Stimulated activated CD4-positive, alpha-beta T cell treated with anti-CD3 and anti-CD28 coated beads, Interleukin-1b, Interleukin-23, amount 100 ng/mL, for 4 hours (primary cell): ENCODE results near the gene ZBTB38.

ENCODE experiments used
- DNase-seq, 2 donors: peaks; one replicate each; pipeline ENCODE4 v3.0.0-alpha.2; 2020; ENCODE audit warnings: low read depth in 2 of 2

The ZBTB38 gene

DNA sequence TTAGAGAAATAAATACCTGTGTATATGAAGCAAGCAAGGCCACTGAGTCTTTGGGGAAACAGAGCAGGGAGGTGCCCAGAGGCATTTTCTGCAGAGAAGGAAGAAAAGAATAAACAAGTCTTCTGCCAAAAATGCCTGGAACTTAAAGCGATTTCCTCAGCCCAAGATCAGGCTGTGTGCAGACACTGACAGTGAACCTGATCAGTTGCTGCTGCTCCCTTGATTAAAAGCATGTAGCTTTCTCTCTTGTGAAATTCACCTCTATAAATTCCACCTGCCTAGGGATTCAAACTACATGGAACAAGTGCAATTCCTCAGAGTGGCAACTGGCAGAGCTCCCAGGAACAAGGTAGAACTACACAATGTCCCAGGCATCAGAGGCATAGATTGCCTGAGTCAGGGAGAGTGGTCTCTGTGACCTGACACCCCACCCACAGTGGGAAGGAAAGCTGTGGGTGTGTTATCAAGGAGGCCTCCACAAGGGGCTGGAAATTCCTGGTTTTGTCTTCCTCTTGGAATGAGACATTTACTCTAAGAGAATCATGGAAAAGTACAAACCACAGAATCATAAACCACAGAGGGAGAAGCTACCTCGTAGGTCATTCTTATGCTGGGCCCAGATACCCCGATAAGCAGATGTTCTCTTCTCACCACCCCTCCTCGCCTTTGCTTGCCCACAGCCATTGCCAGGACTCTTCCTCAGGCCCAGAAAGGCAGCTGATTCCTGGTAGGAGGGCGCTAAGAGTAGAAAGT lies 1.8 kb upstream of the ZBTB38 start:
- no peak for DNase-seq

DNA sequence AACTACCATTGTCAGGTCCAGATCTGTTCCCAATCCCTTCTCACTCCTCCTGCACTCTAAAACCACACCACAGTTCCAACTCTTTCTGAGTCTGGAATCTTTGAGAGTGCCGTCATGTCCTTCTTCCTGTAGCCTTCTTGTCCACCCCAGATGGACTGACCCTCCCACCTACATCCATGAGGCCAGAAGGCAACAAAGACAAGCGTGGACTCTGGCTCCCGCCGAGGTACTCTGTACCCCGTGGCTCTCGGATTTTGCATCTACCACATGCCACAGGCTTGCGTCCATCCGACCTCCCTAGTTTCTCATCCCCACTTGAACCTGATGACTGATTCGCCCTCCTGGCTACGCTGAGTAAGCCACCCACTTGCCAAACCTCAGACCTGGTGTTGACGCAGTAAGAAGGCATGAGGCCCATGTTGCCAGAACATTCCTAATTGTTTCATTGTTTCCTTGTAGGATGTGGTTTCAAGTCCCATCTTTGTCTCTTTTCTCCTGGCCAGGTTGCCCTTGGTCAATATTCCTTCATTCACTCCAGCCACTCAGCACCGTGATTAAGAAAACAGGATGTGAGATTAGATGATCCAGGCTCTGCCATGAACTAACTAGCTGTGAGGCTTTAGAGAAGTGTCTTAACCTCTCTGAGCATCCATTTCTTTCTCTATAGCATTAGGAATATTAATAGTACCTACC lies 1.1 kb upstream of the ZBTB38 start:
- DNase-seq, result no peak

DNA sequence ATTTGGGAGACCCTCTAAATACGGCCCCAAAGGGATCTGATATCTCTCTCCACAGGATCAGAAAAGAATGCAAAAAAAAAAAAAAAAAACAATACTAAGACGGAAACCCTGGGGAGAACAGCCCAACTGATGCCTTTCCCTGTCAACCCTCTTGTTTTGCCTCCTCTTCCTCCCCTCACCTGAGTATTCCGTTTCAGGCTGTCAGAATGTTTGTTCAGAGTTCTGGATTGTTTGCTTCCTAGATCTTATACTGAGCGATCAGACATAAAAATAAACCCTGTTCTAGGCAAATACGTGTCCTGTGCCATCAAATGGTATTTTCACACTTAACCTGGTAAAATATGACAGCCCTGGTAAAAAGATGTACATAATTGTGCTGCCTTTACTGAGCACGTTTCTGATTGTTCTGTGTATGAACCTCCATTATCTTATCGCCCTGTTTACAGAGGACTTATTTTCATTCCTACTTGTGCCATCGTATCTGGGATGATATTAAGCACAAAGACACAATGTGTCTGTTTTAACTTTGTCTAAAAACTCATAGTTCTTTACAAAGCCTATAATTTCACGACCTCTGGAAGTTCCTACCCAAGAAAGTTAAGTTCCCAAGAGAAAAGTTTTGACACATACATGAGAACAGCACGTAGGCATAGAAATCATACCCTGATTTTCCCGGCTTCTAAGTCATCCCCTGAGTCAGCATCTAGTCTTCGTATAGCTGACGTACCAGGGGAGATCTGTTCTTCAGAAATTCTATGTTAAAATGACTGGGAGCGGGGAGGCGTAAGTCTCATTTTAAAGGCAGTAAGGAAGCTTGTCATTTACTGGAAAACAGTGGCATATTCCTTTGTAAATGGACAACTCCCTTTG lies 856 bp downstream of the ZBTB38 start:
- no peak for DNase-seq

DNA sequence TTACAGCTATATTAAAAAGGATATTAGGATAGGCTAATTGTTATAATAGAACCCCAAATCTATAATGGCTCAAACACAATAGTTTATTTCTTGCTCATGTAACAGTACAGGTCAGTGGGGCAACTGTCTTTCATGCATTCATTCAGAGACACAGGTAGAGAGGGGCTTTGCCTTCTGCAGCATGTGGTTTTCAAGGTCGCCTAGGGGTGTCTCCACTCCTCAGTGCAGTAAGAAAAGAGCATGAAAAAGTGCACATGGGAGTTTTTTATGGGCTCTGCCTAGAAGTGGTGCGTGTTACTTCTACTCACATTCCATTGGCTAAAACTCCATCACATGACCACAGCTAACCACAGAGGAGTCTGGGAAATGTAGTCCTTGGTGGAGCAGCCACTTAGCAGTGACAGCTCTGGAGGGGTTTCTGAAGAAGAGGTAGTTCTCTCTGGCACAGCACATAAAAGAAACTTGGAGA lies 1.8 kb downstream of the ZBTB38 start:
- peak in 1 of 2 donors; percentile 37 for DNase-seq

- DNase-seq, result no peak
Measured at GRCh38 chr3:141371882-141372281, 3.6 kb downstream of the ZBTB38 start.

GRCh38 chr3:141372656-141373055 lies 4.4 kb downstream of the ZBTB38 start:
- DNase-seq, result no peak

DNA sequence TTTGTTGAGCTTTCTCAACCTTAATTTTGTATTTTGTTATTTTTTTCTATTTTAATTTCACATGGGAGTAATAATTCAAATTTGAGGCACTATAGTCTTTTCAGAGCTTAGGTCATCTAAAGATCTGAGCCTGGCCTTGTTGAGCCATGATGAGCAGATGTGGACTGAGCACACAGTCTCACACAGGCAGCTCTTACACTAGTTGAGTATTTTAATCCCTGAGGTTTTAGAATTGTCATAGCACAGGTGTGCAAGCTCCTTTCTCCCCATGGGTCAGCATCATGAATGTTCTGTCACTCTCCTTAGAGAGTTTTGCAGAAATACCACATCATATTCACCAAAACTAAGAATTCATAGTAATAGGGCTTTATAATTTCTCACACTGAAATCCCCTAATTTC lies 4.9 kb downstream of the ZBTB38 start:
- no peak for DNase-seq

DNA sequence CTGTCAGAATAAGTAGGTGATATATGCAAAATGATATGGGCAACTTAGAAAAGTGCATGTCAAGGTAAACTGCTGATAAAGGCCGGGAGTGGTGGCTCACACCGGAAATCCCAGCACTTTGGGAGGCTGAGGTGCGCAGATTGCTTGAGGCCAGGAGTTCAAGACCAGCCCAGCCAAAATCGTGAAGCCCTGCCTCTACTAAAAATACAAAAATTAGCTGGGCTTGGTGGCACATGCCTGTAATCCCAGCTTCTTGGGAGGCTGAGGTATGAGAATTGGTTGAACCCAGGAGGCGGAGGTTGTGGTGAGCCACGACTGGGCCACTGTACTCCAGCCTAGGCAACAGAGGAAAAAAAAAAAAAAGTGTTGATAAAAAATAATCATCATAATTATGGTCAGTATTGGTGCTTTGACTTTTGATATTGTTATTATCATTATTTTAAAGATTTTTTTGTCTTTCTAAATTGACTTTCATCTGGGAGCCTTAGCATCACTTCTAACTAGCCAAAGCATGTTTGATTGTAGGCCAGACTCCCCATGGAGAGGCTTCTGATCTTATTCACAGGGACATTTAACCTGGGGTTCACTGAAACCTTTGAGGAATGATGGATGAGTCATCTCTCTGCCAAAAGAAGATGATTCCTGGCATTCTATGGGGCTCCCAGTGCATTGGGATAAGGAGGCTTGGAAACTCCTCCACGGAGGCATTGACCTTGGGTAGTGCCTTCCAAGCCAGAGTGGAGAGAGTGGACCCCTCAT lies 5.6 kb downstream of the ZBTB38 start:
- DNase-seq, result no peak

GRCh38 chr3:141375381-141376301 lies 7.3 kb downstream of the ZBTB38 start:
- DNase-seq, result no peak

DNA sequence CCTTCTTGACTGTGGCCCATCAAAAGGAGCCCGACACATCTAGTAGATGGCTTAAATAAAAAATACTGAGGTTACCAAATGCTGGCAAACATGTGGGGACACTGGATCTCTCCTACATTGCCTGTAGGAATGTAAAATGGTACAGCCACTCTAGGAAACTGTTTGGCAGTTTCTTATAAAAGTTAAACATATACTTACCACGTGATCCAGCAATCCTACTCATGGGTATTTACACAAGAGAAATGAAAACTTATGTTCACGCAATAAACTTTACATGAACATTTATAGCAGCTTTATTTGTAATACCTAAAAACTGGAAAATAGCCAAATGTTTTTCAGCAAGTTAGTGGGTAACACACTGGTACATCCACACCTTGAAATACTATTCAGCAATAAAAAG lies 9.1 kb downstream of the ZBTB38 start:
- no peak for DNase-seq

- no peak for DNase-seq
Measured at GRCh38 chr3:141378556-141378955, 10.3 kb downstream of the ZBTB38 start.

GRCh38 chr3:141379250-141379966 lies 11.1 kb downstream of the ZBTB38 start:
- no peak for DNase-seq

GRCh38 chr3:141380279-141380678 lies 12.0 kb downstream of the ZBTB38 start:
- no peak for DNase-seq

DNA sequence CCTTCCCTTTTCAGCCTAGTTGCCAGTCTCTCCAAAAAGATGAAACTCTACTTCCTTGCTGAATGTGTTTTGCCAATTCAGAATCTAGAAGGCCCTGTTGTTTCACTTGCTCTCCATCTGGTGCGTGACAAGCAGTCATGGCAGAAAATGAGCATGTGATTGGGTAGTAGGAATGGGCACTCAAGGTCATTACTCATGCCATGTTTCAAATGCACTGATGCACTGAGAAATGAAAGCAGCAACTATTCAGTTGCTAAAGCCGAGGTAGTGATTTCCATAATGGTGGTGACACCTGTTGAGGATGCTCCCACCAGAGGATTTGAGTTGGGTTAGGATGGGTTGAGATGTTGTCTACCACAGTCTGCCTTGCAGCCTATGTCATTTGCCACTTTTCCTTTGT lies 12.7 kb downstream of the ZBTB38 start:
- no peak for DNase-seq

DNA sequence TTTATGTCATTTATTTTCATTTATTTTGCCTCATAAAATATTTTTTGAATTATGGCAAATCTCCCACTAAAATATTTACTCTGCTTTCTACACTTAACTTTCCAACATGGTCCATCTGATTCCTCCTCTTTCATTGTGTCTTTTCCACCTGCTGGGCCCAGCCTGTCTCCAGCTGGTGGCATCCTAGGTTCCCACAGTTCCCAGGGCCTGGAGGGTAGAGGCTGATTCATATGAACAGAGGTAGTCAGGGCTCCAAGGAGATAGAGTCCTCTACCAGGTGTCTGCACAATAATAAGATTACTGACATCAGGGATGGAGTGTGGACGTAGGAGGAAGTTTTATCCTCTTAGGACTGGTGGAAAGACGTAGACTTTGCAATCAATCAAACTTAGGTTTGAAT lies 14.3 kb downstream of the ZBTB38 start:
- no peak for DNase-seq

DNA sequence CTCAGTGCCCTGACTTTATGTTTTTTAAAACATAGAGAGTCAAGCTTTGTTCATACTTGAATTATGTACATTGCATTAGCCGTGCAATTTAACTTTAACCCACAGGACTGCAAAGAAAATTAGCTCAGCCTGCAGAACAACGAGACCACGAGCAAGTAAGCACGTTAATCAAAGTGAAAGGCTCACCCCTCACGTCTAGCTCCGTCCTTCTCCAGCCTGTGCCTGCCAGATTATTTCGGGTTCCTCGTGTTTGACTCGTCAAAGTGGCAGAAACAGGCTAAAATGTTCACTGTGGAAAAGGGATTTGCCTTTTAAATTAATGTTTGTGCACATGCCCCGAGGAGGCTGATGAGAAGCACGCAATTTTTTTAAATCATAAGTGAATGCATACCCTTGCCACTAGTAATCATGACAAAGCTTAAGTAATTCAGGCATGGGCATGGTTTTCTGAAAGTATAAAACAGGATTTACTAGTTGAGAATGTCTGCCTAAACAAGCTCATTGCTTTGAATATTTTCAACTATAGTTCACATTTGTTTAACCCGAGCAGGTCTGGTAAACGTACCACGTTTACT lies 15.3 kb downstream of the ZBTB38 start:
- DNase-seq, result no peak

GRCh38 chr3:141384157-141384556 lies 15.9 kb downstream of the ZBTB38 start:
- DNase-seq, result no peak

- no peak for DNase-seq
Measured at GRCh38 chr3:141384575-141384974, 16.3 kb downstream of the ZBTB38 start.

DNA sequence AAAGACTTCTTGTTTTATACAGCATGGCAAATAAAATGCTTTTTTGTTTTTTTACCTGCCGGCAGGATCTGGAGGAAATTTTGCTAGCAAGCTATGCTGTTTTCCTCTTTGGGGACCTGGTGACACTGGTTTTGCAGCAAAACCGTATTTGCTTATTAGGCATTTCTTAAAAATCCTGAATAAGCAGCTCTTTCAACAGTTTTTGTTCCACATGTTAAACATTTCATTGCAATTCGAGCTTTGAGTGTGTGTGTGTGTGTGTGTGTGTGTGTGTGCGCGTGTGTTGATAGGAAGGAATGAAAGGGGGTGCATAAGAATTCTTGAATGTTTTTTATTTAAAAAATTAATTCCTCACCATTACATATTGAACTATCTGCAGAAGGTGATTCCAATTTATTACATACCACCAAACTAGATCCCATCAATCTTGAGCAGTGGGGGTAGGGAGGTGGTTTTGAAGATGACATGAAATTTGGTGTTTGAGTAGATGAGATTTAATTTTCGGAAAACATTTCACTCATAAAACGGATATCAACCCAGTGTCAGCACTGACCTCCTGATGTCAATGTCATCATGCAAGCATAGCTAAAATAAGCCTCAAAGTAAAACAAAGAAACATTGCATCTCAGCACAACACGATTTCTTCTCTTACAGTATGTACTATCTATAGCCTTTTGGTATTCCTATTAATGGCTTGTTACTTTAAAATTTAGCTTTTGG lies 17.3 kb downstream of the ZBTB38 start:
- no peak for DNase-seq
